NCI-H446 treated with DMSO at 0.1 percent for 48 hours (cell line): Measurements from ENCODE around the gene SPNS3.

Experiments used
- DNase-seq: peaks from one replicate; lab custom pipeline; 2025; lab: John Stamatoyannopoulos, UW

Gene SPNS3, protein sequence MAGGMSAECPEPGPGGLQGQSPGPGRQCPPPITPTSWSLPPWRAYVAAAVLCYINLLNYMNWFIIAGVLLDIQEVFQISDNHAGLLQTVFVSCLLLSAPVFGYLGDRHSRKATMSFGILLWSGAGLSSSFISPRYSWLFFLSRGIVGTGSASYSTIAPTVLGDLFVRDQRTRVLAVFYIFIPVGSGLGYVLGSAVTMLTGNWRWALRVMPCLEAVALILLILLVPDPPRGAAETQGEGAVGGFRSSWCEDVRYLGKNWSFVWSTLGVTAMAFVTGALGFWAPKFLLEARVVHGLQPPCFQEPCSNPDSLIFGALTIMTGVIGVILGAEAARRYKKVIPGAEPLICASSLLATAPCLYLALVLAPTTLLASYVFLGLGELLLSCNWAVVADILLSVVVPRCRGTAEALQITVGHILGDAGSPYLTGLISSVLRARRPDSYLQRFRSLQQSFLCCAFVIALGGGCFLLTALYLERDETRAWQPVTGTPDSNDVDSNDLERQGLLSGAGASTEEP

DNA sequence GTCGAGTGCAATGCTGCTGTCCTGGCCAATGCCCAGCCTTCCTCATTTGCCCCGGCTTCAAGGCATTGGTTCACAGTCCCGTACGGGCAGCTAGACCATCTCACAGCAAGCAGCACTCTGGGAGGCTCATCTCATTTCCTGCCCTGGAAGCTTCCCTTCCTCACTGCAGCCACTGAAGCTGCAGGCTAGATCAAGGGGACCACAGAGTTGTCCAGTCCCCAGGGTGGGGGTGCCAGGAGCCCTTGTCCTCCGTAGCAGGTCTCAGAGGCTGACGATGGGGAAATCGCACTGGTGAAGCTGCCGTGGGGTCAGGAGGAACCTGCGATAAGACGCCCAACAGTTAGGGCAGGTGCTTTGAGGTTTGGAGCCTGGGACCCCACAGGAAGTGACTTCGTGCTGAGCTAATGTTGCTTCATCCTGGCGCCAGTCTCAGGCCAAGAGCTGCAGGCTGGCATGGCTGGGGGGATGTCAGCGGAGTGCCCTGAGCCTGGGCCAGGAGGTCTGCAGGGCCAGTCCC, at the start of gene SPNS3:
SPNS3 (plus strand) TSS at position 426 of the 517 bp plus-strand sequence; CDS start at position 454, 28 bp downstream.
- DNase-seq: no peak

DNA sequence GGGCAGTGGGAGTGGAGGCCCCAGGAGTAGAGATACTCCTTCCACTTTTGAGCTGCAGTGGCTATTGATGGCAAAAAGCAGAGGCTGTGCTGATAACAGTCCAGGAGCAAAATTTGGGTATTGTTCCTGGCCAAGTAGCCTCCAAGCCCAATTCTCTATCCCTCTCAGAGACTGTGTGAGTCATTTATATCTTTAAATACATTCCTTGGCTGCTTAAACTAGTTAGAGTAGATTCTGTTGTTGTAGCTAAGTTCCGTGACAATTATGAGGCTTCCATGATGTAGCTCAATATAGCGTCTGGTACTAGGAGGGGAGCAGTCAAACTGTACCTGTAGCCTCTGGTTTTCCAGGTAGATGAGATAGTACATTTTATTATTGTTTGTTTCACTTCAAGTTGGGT, 47.3 kb upstream of the SPNS3 start:
- no peak for DNase-seq

DNA sequence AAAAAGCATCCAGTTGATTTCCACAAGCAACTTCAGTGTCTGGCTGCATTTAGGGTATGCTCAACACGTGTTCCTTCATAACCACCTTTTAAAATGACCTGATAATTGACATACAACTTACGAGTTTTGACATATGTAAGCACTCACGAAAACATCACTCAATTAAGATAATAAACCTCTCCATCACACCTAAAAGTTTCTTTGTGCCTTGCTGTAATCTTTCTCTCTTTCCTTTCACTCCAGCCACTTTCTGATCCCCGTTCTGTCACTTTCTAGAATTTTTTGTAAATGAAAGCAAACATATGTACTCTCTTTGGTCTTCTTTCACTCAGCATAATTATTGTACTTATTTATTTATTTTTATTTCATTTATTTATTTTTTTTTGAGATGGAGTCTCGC, 46.6 kb upstream of the SPNS3 start:
- no peak for DNase-seq

DNA sequence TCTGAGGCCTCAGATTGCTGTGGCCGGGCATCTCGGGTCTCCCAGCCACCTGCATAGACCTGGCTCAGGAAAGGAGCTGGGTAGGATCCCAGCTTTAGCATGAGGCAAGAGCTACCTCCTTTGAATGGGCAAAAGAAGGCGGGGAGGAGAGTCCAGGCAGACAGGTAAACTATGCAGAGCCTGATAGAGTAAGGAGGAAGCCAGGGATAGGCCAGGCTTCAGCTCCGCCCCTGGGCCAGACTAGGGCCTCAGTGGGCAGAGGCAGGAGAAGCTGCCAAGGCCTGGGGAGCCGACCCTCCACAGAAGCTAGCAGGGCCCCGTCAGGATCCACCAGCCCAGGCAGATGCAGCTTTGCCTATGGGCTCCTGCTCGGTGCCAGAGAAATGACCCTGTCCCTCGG, 44.7 kb upstream of the SPNS3 start:
- DNase-seq: no peak

DNA sequence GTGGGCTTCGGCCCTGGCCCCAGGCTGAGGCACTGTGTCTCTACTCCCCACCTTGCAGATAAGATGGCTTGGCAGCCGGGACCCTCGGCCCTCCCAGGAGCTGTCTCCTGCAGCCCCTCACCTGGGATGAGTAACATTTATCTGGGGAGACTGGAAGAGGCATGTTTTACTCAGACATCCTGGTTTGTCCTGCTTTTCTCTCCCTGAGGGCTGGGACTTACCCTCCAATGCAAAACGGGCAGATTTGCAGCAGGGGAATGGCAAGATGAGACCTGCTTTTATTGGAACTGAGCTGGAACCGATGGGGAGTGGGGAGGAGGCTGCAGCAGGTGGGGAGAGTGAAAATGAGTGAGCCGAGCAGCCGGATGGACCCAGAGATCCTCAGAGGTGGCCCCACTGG, 39.9 kb upstream of the SPNS3 start:
- no peak for DNase-seq

DNA sequence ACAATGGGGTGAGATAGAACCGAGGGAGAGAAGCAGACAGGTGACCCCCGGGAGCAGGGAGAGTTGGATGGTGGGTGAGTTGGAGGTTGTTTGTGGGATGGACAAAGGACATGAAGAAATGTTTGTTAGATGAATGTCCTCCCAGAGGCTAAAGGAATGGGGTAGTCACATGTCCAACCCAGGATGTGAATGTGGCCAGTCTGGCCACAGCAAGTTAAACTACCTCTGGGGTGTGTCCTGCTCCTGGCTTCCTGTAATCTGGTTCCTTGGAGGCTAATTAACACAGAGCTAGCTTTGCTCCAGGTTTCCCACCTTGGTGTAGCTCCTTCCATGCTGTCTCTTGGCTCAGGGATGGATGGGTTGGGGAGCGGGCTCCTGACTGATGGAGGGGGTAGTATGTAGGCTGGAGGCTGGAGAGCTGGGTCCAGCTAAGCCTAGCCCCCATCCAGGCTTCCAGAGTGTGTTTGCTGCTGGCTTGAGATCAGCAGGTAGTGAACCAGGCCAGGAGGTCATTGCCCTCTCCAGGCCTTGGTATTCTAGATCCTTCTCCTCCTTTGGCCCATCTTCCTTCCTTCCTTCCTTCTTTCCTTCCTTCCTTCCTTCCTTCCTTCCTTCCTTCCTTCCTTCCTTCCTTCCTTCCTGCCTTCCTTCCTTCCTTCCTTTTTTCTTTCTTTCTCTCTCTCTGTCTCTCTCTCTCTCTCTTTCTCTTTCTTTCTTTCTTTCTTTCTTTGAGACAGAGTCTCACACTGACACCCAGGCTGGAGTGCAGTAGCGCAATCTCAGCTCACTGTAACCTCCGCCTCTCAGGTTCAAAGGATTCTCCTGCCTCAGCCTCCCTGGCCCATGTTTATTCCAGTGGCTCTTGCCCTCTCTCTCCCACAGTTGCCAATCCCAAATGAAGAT, 39.3 kb upstream of the SPNS3 start:
- no peak for DNase-seq

DNA sequence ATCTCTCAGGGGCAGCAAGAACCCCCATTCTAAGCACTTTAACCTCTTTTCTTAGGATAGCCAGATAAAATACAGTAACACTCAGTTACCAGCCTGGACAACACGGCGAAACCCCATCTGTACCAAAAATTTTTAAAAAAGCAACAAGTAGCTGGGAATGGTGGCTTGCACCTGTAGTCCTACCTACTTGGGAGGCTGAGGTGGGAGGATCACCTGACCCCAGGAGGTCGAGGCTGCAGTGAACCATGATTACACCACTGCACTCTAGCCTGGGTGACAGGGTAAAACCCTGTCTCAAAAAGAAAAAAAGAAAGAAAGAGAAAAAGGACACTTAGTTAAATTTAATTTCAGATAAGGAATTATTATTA, 38.6 kb upstream of the SPNS3 start:
- DNase-seq: no peak

DNA sequence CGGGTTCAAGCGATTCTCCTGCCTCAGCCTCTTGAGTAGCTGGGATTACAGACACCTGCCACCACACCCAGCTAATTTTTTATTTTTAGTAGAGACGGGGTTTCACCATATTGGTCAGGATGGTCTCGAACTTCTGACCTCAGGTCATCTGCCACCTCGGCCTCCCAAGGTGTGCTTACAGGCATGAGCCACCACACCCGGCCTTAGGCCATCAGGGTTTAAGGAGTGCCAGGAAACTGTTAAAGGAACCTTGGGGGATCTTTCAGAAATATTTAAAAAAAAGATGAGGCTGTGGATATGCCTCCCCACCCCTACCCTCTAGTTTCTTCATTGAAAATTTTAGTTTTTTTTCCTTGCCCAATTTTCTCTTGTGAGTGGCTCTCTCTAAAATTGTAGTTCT, 35.9 kb upstream of the SPNS3 start:
- no peak for DNase-seq

DNA sequence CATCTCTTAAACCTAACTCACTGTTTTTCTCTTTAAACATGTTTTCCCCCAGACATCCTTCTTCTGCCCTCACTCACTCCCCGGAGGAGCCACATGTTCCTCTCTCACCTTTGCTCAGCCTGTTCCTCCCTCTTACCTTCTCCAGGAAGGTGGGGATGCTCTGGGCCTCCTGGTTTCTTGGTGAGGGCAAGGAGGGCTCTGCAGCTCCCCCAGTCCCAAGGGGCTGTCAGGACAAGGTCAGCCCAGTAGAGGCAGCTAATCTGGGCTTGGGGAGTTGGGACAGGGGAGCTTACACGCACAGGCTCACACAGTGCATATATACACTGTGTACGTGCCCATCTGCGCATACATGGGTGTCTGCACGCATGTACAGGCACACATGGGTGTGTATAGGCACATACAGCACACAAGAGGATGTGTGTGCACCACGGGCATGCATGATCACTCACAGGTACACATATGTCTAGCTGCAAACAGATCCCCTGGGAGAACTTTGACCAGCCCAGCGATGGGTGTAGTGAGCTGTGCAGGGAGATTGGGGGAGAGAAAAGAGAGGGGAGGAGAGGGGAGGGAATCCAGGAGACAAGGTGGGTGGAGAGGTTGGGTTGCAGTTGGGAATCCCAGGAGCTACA, 28.6 kb upstream of the SPNS3 start:
- DNase-seq: no peak

DNA sequence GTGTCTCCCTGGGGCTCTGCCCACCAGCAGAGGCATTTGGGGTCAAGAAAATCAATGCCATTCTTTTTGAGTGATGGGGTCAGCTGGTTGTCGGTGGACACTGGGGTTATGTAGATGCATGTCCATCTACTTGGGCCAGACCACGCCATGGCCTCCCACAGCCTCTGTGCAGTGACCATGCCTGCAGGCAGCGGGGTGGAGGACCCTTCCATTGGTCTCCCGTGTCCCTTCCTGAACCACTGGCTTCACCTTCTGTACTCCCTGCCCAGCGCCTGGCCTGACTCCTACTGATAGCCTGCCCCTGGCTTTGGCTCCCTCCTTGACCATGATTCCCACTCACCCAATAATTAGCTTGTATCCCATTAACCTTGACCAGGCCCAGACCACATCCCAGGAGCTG, 28.0 kb upstream of the SPNS3 start:
- DNase-seq: no peak

DNA sequence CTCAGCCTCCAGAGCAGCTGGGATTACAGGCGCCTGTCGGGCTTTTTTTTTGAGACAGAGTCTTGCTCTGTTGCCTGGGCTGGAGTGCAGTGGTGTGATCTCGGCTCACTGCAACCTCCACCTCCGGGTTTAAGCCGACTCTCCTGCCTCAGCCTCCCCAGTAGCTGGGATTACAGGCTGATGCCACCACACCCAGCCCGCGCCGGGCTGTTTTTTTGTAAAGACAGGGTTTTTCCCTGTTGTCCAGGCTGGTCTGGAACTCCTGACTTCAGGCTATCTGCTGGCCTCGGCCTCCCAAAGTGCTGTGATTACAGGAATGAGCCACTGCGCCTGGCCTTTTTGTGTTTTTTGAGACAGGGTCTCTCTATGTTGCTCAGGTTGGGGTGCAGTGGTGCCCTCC, 27.4 kb upstream of the SPNS3 start:
- DNase-seq: no peak

DNA sequence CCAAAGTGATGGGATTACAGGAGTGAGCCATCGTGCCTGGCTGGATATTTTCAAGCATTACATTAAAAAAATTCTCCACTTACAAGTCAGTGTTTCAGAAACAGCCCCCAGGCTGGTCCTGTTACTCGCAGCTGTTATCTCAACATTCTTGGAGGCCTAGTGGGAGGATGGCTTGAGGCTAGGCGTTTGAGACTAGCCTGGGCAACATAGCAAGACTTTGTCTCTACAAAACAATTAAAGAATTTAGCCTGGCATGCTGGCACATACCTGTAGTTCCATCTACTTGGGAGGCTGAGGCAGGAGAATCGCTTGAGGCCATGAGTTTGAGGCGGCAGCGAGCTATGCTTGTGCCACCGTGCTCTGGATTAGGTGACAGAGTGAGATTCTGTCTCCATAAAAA, 26.5 kb upstream of the SPNS3 start:
- no peak for DNase-seq

DNA sequence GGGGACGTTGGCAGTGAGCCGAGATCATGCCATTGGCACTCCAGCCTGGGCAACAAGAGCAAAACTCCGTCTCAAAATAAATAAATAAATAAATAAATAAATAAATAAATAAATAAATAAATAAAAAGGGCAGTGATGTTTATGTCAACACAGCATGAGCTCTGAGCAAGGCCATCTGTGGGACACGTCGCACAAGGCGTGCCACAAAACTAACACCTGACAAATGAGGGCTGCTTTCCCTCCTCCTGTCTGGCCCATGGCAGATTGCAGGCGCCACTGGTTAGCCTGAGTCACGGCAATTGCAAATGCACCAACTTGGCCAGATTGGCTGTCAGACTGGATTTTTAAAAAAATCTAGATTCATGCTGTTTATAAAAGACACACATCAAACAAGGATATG, 25.9 kb upstream of the SPNS3 start:
- DNase-seq: no peak

DNA sequence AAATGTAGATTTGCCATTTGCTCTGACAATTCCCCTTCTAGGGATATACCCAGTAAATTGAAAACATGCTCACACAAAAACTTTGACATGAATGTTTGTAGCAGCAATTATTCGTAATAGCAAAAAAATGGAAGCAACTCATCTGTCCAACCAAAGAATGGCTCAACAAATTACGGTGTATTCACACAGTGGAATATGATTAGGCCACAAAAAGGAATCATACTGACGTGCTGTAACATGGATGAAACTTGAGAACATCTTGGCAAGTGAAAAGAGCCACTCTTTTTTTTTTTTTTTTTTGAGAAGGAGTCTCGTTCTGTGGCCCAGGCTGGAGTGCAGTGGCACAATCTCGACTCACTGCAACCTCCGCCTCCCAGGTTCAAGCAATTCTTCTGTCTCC, 24.1 kb upstream of the SPNS3 start:
- no peak for DNase-seq

DNA sequence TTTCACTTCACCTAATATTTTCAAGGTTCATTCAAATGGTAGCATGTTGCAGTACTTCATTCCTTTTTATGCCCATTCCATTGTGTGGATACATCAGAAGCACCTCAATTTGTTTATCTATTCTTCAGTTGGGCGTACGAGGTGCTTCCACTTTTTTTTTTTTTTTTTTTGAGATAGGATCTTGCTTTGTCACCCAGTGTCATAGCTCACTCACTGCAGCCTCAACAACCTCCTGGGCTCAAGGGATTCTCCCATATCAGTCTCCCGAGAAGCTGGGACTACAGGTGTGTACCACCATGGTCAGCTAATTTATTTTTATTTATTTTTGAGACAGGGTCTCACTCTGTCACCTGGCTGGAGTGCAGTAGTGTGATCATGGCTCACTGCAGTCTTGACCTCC, 22.5 kb upstream of the SPNS3 start:
- DNase-seq: no peak

DNA sequence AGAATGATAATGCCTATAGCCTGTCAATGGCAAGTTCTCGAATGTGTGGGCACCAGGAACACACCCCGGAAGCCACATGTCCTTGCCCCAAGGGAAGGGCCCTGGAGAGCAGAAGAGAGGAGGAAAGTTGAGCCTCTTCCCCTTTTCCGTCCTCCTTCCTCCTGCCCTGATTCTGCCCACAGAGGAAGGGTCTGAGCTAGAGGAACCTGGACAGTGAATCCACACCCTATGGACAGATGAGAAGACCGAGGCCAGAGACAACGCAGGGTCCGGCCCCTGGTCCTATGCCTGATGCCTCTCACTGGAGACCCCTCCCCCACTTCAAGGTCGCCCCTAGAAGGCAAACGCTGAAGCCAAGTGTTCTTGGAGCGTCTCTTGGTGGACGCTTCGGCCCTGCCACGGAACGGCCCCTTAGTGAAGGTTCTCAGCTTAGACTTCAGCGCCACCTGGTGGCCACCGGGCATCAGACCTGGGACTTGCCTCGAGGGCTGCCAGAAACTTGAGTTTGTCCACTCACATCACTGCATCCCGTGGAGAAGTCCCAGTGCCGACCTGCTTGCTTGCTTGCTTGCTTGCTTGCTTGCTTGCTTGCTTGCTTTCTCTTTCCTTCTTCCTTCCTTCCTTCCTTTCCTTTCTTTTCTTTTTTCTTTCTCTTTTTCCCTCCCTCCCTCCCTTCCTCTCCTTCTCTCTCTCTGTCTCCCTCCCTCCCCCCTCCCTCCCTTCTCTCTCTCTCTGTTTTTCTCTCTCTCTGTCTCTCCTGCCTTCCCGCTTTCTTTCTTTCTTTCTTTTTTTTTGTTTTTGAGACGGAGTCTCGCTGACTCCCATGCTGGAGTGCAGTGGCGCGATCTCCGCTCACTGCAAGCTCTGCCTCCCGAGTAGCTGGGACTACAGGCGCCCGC, 20.6 kb upstream of the SPNS3 start:
- peak; percentile 45 for DNase-seq

DNA sequence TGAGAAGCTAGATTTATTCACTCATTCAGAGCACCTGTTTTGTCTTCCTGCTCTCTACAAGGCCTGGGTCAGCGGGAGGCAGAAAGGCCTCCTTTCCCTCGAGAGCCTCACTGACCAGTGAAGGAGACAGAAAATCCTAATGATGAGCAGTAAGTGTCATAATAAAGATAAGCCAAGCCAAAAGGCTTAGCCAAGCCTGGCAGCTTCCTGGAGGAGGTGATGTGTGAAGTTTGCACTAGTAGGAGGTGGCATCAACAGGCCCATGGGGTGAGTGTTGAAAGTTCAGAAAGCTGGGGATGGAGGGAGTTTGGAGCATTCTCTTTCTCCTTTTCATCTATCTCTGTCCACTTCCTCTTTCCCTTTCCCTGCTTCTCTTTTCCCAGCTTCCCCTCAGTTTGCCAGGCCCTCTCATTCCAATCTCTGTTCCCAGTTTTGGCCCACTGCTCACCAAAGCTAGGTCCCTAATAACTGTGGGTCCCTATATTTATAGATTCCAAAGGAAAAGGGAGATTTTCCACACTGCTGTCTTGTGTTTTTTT, 16.5 kb upstream of the SPNS3 start:
- no peak for DNase-seq

DNA sequence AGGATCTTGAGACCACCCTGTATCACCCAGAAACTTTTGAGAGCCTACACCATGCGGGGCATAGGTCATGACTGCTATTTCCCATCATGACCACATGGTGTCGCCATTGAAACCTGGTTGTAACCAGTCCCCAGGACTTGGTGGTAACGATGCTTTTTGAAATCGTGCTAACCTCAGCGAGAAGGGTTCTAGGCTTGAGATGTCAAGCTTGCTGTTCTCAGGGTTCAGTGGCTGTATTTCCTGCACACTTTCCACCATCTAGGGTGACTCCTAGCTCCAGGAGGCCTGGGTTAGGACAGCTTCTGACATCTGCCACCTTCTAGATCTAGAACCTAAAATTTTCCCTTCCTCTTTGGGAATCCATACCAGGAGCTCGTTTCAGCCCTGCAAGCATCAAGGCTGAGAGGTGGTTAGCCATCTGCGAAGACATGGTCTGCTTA, 13.0 kb upstream of the SPNS3 start:
- DNase-seq: peak; percentile 44

DNA sequence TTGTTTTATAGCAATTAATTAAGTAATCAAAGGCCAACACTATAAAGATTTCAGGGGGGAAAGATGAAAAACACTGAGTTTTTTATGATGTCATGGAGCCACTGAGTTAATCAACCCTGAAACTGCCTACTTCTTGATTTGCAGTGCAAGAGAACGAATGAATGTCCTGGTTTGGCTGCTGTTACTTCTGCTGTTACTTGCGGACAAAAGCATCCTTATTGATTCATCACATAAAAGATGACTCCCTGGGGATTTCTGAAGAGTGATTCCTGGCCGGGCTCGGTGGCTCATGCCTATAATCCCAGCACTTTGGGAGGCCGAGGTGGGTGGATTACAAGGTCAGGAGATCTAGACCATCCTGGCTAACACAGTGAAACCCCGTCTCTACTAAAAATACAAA, 10.9 kb upstream of the SPNS3 start:
- peak; percentile 2 for DNase-seq

DNA sequence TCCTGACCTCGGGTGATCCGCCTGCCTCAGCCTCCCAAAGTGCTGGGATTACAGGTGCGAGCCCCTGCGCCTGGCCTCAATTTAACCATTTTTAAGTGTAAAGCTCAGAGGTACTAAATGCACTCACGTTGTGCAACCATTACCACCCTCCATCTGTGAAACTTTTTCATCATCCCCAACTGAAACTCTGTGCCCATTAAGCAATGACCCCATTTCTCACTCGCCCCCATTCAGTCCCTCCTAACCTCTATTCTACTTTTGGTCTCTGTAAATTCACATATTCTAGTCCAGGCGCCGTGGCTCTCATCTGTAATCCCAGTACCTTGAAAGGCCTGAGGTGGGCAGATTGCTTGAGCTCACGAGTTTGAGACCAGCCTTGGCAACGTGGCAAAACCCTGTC, 8.3 kb upstream of the SPNS3 start:
- no peak for DNase-seq
